Measurements from ENCODE around the gene GLP1R. TPM values are rescaled to one million over a fixed set of nuclear protein-coding genes. Genes with fewer than 3 reads are reported as not detected.

GLP1R gene
- total and polyA plus RNA-seq, 2 donors (not counting 1 experiment from before 2014, with no cell fraction given): not detected

DNA sequence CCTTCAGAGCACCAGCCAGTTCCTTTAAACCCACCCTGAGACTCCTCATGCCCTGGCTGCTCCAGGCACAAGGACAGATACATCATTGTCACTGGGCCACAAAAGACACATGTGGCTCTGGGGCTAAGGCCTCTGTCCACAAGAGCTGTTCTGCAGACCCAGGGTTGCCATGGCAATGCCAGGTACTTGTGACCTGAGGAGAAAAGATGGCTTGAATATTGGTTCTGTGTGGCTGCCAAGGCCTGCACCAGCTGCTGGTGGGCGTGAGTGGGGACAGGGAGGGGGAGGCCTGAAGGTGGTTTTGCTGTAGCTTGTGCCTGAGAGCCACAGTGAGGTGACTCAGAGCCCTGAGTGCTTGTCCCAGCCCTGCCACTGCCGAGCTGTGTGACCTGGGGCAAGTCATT is 34.7 kb downstream of the GLP1R start:
- Histone ChIP-seq H3K4me3 (replicated peaks in 1 of 4; ENCODE audit: control extremely low read depth in 1 of 4, insufficient read depth in 1 of 4, low read depth in 3 of 4, low read length in 4 of 4) (no peak overlapping the region), H3K27ac (ENCODE audit: insufficient read depth, low read length) (no peak overlapping the region), H2AFZ (ENCODE audit: low read length) (no peak overlapping the region), H4K20me1 (ENCODE audit: control insufficient read depth, extremely low read depth, insufficient read depth, low read length) (no peaks in the 10 kb centered on the region), H3K4me2 (ENCODE audit: extremely low read depth, insufficient read depth, low read length) (no peak overlapping the region), H3K4me1 (ENCODE audit: control insufficient read depth, extremely low read depth, insufficient read depth, low read length) (no peaks in the 10 kb centered on the region), H3K9ac (ENCODE audit: insufficient read depth, low read length) (no peak overlapping the region), H3K79me2 (ENCODE audit: control insufficient read depth, insufficient read depth, low read length) (no peaks in the 10 kb centered on the region), H3K27me3 (ENCODE audit: control insufficient read depth, insufficient read depth, low read length) (peaks cover 3% of the 10 kb centered on the region), H3K9me3 (ENCODE audit: control insufficient read depth, insufficient read depth, low read depth, low read length) (no peaks in the 10 kb centered on the region), H3K36me3 (ENCODE audit: control insufficient read depth, insufficient read depth, low read length) (no peaks in the 10 kb centered on the region)
- TF ChIP-seq, protein P1, sequence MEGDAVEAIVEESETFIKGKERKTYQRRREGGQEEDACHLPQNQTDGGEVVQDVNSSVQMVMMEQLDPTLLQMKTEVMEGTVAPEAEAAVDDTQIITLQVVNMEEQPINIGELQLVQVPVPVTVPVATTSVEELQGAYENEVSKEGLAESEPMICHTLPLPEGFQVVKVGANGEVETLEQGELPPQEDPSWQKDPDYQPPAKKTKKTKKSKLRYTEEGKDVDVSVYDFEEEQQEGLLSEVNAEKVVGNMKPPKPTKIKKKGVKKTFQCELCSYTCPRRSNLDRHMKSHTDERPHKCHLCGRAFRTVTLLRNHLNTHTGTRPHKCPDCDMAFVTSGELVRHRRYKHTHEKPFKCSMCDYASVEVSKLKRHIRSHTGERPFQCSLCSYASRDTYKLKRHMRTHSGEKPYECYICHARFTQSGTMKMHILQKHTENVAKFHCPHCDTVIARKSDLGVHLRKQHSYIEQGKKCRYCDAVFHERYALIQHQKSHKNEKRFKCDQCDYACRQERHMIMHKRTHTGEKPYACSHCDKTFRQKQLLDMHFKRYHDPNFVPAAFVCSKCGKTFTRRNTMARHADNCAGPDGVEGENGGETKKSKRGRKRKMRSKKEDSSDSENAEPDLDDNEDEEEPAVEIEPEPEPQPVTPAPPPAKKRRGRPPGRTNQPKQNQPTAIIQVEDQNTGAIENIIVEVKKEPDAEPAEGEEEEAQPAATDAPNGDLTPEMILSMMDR (conservative IDR thresholded peaks at IDR 0.05 in 1 of 2, IDR thresholded peaks at IDR 0.05 in 1 of 2; ENCODE audit: low read depth in 1 of 2, low read length in 2 of 2): no peak
- no peak for TF ChIP-seq EZH2 (IDR thresholded peaks at IDR 0.05; ENCODE audit: low read length, missing control alignments)
- no peak for DNase-seq (ENCODE audit: low read depth in 2 of 2)

DNA sequence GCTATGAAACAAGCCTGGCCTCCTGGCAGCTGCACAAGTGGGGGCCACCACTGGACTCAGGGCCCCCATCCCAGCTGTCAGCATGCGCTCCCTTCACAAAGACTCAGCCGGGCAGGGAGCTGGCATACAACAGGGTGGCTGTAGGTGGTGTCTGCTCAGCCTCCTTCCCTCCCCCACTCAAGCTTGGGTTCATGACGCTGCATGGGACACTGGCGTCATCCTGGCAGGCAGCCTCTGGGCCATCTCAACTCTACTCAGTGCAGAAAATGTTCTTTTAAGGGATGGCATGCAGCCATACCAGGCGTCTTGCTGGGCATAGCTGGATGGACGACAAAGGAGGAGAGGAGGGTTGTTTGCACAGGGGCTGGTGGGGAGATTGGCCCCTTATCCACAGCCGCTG is 35.9 kb downstream of the GLP1R start:
- Histone ChIP-seq H3K9me3 (ENCODE audit: control insufficient read depth, insufficient read depth, low read depth, low read length) (no peaks in the 10 kb centered on the region), H3K4me1 (ENCODE audit: control insufficient read depth, extremely low read depth, insufficient read depth, low read length) (no peaks in the 10 kb centered on the region), H3K4me2 (ENCODE audit: extremely low read depth, insufficient read depth, low read length) (no peak overlapping the region), H3K27ac (ENCODE audit: insufficient read depth, low read length) (no peak overlapping the region), H3K79me2 (ENCODE audit: control insufficient read depth, insufficient read depth, low read length) (no peaks in the 10 kb centered on the region), H3K9ac (ENCODE audit: insufficient read depth, low read length) (no peak overlapping the region), H4K20me1 (ENCODE audit: control insufficient read depth, extremely low read depth, insufficient read depth, low read length) (no peaks in the 10 kb centered on the region), H2AFZ (ENCODE audit: low read length) (no peak overlapping the region), H3K4me3 (replicated peaks in 1 of 4; ENCODE audit: control extremely low read depth in 1 of 4, insufficient read depth in 1 of 4, low read depth in 3 of 4, low read length in 4 of 4) (no peak overlapping the region), H3K27me3 (ENCODE audit: control insufficient read depth, insufficient read depth, low read length) (peaks cover 3% of the 10 kb centered on the region), H3K36me3 (ENCODE audit: control insufficient read depth, insufficient read depth, low read length) (no peaks in the 10 kb centered on the region)
- no peak for TF ChIP-seq EZH2 (IDR thresholded peaks at IDR 0.05; ENCODE audit: low read length, missing control alignments)
- TF ChIP-seq, protein P1 (conservative IDR thresholded peaks at IDR 0.05 in 1 of 2, IDR thresholded peaks at IDR 0.05 in 1 of 2; ENCODE audit: low read depth in 1 of 2, low read length in 2 of 2): no peak
- DNase-seq (ENCODE audit: low read depth in 2 of 2): no peak

DNA sequence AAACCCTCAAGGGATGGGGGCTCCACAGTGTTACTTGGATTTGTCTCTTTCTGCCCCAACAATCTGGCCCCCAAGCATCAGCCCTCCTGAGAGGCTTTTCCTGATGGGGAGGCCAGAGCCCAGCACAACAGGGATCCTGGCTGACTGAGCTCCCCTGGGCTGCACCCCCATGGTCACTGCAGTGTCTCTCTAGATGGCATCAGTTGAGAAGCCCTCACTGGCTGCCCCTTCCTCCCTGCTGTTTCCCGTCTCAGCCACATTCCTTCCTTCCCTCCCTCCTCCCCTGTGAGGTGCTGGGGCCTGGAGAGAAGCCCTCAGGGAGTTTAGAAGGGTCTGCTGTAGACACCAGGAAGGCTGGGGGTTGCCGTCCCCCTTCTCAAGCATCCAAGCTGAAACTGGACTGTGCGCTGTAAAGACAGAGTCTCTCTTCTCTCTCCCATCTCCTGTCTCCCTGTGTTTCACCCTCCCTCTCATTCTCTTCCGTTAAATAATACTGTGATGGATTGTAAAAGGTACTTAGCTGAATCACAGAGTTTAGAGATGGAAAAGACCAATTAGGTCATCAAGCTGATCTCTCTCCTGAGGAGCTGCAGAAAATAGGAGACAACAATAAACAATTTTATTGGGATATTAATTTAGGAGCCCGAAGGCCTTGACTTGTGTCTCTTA is 36.7 kb downstream of the GLP1R start:
- no peaks in the 10 kb centered on the region for H3K36me3 ChIP-seq (ENCODE audit: control insufficient read depth, insufficient read depth, low read length)
- no peaks in the 10 kb centered on the region for H3K79me2 ChIP-seq (ENCODE audit: control insufficient read depth, insufficient read depth, low read length)
- no peak overlapping the region for H3K9ac ChIP-seq (ENCODE audit: insufficient read depth, low read length)
- H4K20me1 ChIP-seq (ENCODE audit: control insufficient read depth, extremely low read depth, insufficient read depth, low read length): no peaks in the 10 kb centered on the region
- H3K27me3 ChIP-seq (ENCODE audit: control insufficient read depth, insufficient read depth, low read length): peaks cover 5% of the 10 kb centered on the region
- H3K4me3 ChIP-seq (replicated peaks in 1 of 4; ENCODE audit: control extremely low read depth in 1 of 4, insufficient read depth in 1 of 4, low read depth in 3 of 4, low read length in 4 of 4): no peak overlapping the region
- TF ChIP-seq EZH2 (IDR thresholded peaks at IDR 0.05; ENCODE audit: low read length, missing control alignments): no peak
- TF ChIP-seq, protein P1 (conservative IDR thresholded peaks at IDR 0.05 in 1 of 2, IDR thresholded peaks at IDR 0.05 in 1 of 2; ENCODE audit: low read depth in 1 of 2, low read length in 2 of 2): no peak
- DNase-seq (ENCODE audit: low read depth in 2 of 2): no peak
- H3K4me1 ChIP-seq (ENCODE audit: control insufficient read depth, extremely low read depth, insufficient read depth, low read length): no peaks in the 10 kb centered on the region
- no peaks in the 10 kb centered on the region for H3K9me3 ChIP-seq (ENCODE audit: control insufficient read depth, insufficient read depth, low read depth, low read length)
- H3K27ac ChIP-seq (ENCODE audit: insufficient read depth, low read length): no peak overlapping the region
- no peak overlapping the region for H3K4me2 ChIP-seq (ENCODE audit: extremely low read depth, insufficient read depth, low read length)
- no peak overlapping the region for H2AFZ ChIP-seq (ENCODE audit: low read length)

Measured in fibroblast of lung (primary cell).